Neural cell (in vitro differentiated cells): ENCODE data around the gene COX6B2. TPM values are rescaled to one million over a fixed set of nuclear protein-coding genes. Genes with fewer than 3 reads are reported as not detected.

Experiments used
- H2AFZ ChIP-seq: fragments of 200-600, 300-800 bp; sonication (generic), shearing (Covaris generic); 2 replicates; pipeline ENCODE4 v1.6.0; 2014; ENCODE audit warnings: low read depth, mild to moderate bottlenecking, antibody characterized with exemption, low read length, moderate library complexity
- H3F3A ChIP-seq: fragments of 200-600 bp; shearing (Covaris generic); 2 replicates; pipeline ENCODE4 v1.6.1; 2016; ENCODE audit warnings: mild to moderate bottlenecking, moderate library complexity, mixed read lengths, antibody characterized with exemption, low read length; ENCODE audit not compliant: insufficient read depth, poor library complexity, severe bottlenecking
- H3K27ac ChIP-seq: fragments of 200-600, 300-800 bp; sonication (generic), shearing (Covaris generic); 2 replicates; pipeline ENCODE4 v1.5.1; 2014; ENCODE audit warnings: mild to moderate bottlenecking, low read length, moderate library complexity
- H3K27me3 ChIP-seq: fragments of 300-800, 200-600 bp; sonication (generic), shearing (Covaris generic); 2 replicates; pipeline ENCODE4 v1.6.0; 2014; ENCODE audit warnings: mild to moderate bottlenecking, low read depth, low read length, moderate library complexity; ENCODE audit not compliant: insufficient read depth
- H3K36me3 ChIP-seq: fragments of 300-800, 200-600 bp; sonication (generic), shearing (Covaris generic); 2 replicates; pipeline ENCODE4 v1.5.1; 2014; ENCODE audit warnings: mild to moderate bottlenecking, antibody characterized with exemption, low read length, moderate library complexity; ENCODE audit not compliant: insufficient read depth
- H3K4me2 ChIP-seq: fragments of 300-800, 200-600 bp; sonication (generic), shearing (Covaris generic); 2 replicates; pipeline ENCODE4 v1.6.0; 2014; ENCODE audit warnings: mild to moderate bottlenecking, low read length
- H3K4me3 ChIP-seq: fragments of 300-800, 200-600 bp; sonication (generic), shearing (Covaris generic); 2 replicates; pipeline ENCODE4 v1.5.1; 2014; ENCODE audit warnings: mild to moderate bottlenecking, low read length, moderate library complexity
- H3K79me2 ChIP-seq: fragments of 200-600 bp; shearing (Covaris generic); replicated peaks from 2 replicates; pipeline ENCODE4 v1.6.0; 2014; ENCODE audit warnings: mild to moderate bottlenecking, low read length, moderate library complexity; ENCODE audit not compliant: insufficient read depth
- H3K9ac ChIP-seq: fragments of 300-800, 200-600 bp; sonication (generic), shearing (Covaris generic); 2 replicates; pipeline ENCODE4 v1.6.1; 2016; ENCODE audit warnings: mild to moderate bottlenecking, low read length, mixed read lengths
- H3K9me2 ChIP-seq: fragments of 200-600 bp; shearing (Covaris generic); 2 replicates; pipeline ENCODE4 v1.6.1; 2016; ENCODE audit warnings: mild to moderate bottlenecking, low read length, mixed read lengths; ENCODE audit not compliant: insufficient read depth
- H3K9me3 ChIP-seq: fragments of 200-600, 300-800 bp; sonication (generic), shearing (Covaris generic); 2 replicates; pipeline ENCODE4 v1.6.1; 2016; ENCODE audit warnings: mild to moderate bottlenecking, mixed run types, low read length, moderate library complexity, mixed read lengths
- H4K20me1 ChIP-seq: fragments of 200-600 bp; shearing (Covaris generic); 2 replicates; pipeline ENCODE4 v1.6.1; 2016; ENCODE audit warnings: mild to moderate bottlenecking, mixed run types; ENCODE audit not compliant: insufficient read depth
- CTCF ChIP-seq: fragments of 450-650 bp; IDR thresholded peaks from 2 replicates; pipeline ENCODE4 v1.5.1; 2014; ENCODE audit warnings: antibody characterized with exemption, mild to moderate bottlenecking, moderate library complexity; ENCODE audit not compliant: poor library complexity, severe bottlenecking
- EP300 ChIP-seq: fragments of 450-650 bp; conservative IDR thresholded peaks from 2 replicates; pipeline ENCODE4 v1.6.1; 2014; ENCODE audit warnings: antibody characterized with exemption, mild to moderate bottlenecking, moderate library complexity; ENCODE audit not compliant: poor library complexity, severe bottlenecking
- EZH2 ChIP-seq: fragments of 200-600, 300-800 bp; shearing (Covaris generic), sonication (generic); IDR thresholded peaks from 2 replicates; pipeline ENCODE4 v1.6.1; 2014; ENCODE audit warnings: antibody characterized with exemption, low read length, borderline replicate concordance, mild to moderate bottlenecking; ENCODE audit not compliant: insufficient read depth, poor library complexity, severe bottlenecking
- MXI1 ChIP-seq: fragments of 450-650 bp; conservative IDR thresholded peaks from 2 replicates; pipeline ENCODE4 v1.6.1; 2014; ENCODE audit warnings: antibody characterized with exemption, mild to moderate bottlenecking; ENCODE audit not compliant: poor library complexity, severe bottlenecking
- POLR2AphosphoS5 ChIP-seq: IDR thresholded peaks from 2 replicates; pipeline ENCODE4 v1.6.1; 2012
- RAD21 ChIP-seq: fragments of 450-650 bp; conservative IDR thresholded peaks from 2 replicates; pipeline ENCODE4 v1.6.1; 2014; ENCODE audit warnings: antibody characterized with exemption, mild to moderate bottlenecking, moderate library complexity
- REST ChIP-seq: IDR thresholded peaks from 2 replicates; pipeline ENCODE4 v1.6.1; 2012; ENCODE audit warnings: borderline replicate concordance
- SMC3 ChIP-seq: fragments of 450-650 bp; conservative IDR thresholded peaks from 2 replicates; pipeline ENCODE4 v1.6.1; 2014; ENCODE audit warnings: antibody characterized with exemption, mild to moderate bottlenecking, moderate library complexity; ENCODE audit not compliant: poor library complexity
- TAF1 ChIP-seq: IDR thresholded peaks from 2 replicates; pipeline ENCODE4 v1.6.1; 2012; ENCODE audit warnings: low read depth
- polyA minus RNA-seq: library from RNA; depleted of rRNA, polyadenylated mRNA; stranded (reverse); fragments of >200 nt; gene quantifications from 2 replicates; pipeline ENCODE4 v1.2.3, GENCODE V29; 2014
- polyA plus RNA-seq: library from polyadenylated mRNA; depleted of rRNA; stranded (reverse); fragments of >200 nt; gene quantifications from 2 replicates; pipeline ENCODE4 v1.2.3, GENCODE V29; 2014

COX6B2 gene
- 0.17 TPM in 1 of 2 replicates, not detected in the other for polyA plus RNA-seq
- polyA minus RNA-seq: not detected in 2 replicates

GRCh38 chr19:55354698-55355212 is at the start of gene COX6B2:
TSS of gene COX6B2 (minus strand) at chr19:55354719. CDS start at chr19:55354521, 198 bp downstream.
- H3F3A ChIP-seq: no peaks in the 10 kb centered on the region
- peak within 1 kb of the TSS; percentile 41 for H3K9ac ChIP-seq

GRCh38 chr19:55402509-55402908 is 48.0 kb upstream of the COX6B2 start:
- no peaks in the 10 kb centered on the region for H3F3A ChIP-seq
- no peaks in the 10 kb centered on the region for H4K20me1 ChIP-seq
- no peak overlapping the region for H3K4me2 ChIP-seq
- H3K27ac ChIP-seq: no peak overlapping the region
- no peak overlapping the region for H3K9ac ChIP-seq
- H3K9me3 ChIP-seq: no peaks in the 10 kb centered on the region
- H3K9me2 ChIP-seq: no peaks in the 10 kb centered on the region
- H2AFZ ChIP-seq: no peak overlapping the region
- H3K36me3 ChIP-seq: no peaks in the 10 kb centered on the region
- peaks cover 21% of the 10 kb centered on the region for H3K79me2 ChIP-seq
- H3K27me3 ChIP-seq: no peaks in the 10 kb centered on the region
- H3K4me3 ChIP-seq: no peak overlapping the region
- TF ChIP-seq CTCF (no peak), REST (no peak), RAD21 (no peak), MXI1 (no peak), EZH2 (no peak)

More at GRCh38 chr19:55354698-55355212, at the start of gene COX6B2:
- H3K36me3 ChIP-seq: no peaks in the 10 kb centered on the region
- peak within 1 kb of the TSS; percentile 71 for H3K4me3 ChIP-seq
- no peaks in the 10 kb centered on the region for H3K9me2 ChIP-seq
- H3K27ac ChIP-seq: no peak within 1 kb of the TSS
- H4K20me1 ChIP-seq: no peaks in the 10 kb centered on the region
- no peaks in the 10 kb centered on the region for H3K9me3 ChIP-seq
- peak within 1 kb of the TSS; percentile 81 for H3K4me2 ChIP-seq
- H3K79me2 ChIP-seq: no peaks in the 10 kb centered on the region
- H3K27me3 ChIP-seq: peaks cover 54% of the 10 kb centered on the region
- TF ChIP-seq EZH2 (no peak), REST (no peak), SMC3 (no peak), RAD21 (no peak), POLR2AphosphoS5 (no peak), MXI1 (no peak), EP300 (no peak), CTCF (no peak), TAF1 (no peak)
- H2AFZ ChIP-seq: no peak within 1 kb of the TSS
